RPMI7951 (cell line): Measurements from ENCODE around the gene POTEG. TPM values are rescaled to one million over a fixed set of nuclear protein-coding genes. Genes with fewer than 3 reads are reported as not detected.
"Not testable (repeated sequence)": the region's sequence is repeated elsewhere in the genome, so short reads cannot be mapped to it uniquely, and the experiment has no call there.

Experiments used
- DNase-seq: peaks from one replicate; pipeline ENCODE4 v3.0.0-alpha.2; 2012; ENCODE audit warnings: low read depth
- total RNA-seq: library from RNA; depleted of rRNA; stranded (reverse); fragments of >200 nt; shearing (Covaris generic); gene quantifications from 2 replicates; pipeline ENCODE4 v1.2.3, GENCODE V29; 2014

Gene POTEG
- total RNA-seq, 1 experiment from 2014 or later: not detected

DNA sequence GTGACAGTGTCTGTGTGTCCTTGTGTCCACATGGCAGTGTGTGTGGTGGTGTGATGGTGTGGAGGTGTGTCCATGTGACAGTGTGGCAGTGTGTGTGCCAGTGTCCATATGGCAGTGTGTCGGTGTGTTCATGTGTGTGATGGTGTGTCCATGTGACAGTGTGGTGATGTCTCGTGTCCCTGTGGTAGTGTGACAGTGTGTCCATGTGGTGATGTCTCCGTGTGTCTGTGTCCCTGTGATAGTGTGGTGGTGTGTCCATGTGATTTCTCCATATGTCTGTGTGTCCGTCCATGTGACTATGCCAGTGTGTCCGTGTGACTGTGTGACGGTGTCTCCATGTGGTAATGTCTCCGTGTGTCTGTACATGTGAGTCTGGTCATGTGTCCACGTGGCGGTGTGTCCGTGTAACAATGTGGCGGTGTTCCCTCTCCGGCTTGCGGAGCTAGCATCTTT, 59.7 kb downstream of the POTEG start:
- DNase-seq: peak; percentile 8

DNA sequence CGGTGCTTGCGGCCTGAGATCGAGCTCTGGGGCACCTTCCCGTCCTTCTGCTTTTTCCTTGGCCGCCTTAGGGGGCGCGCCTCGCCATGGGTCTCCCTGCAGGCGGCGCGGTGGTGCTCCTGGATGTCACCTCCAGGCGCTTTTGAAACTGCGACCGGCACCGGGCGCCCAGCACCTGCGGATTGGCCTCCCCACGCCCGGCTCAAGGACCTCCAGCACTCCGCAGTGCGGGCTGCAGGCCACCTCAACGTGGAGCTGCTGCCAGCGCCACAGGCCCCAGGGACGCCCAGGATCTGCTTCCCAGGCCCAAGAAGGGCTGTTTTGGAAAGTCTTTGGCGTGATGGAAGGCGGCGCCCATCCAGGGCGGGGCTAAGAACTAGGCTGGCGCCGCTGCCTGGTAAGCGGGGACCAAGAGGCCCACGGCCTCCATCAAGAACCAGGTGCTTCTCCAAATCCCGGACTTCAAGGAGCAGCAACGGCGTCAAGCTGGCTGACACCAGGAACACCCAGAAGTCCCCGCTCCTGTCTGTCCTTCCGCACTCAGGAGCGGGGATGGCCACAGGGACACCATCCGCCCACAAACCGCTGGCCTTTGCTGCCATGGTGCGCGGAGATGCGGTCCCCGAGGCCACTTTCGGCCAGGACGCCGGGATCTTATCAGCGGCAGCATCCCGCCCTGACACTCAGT, 61.2 kb downstream of the POTEG start:
- DNase-seq: peak; percentile 29

DNA sequence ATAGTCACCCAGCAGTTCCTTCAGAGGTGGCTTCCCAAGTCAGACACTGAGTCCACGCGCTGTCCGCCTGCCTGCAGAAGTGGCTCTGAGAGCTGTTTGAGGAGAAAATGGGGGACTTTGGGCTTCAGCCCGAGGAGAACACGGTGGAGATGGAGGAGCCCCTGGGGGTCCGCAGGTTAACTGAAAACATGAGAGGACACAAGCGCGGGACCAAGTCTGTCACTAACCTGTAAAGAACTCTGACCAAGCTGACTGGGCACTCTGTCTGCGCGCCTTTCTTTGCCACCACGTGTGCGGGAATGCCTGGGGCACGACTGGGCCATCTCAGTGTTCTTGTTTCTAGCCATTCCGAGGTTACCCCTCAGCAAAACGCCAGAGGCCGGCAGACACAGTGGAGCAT, 62.4 kb downstream of the POTEG start:
- not testable (repeated sequence) for DNase-seq

DNA sequence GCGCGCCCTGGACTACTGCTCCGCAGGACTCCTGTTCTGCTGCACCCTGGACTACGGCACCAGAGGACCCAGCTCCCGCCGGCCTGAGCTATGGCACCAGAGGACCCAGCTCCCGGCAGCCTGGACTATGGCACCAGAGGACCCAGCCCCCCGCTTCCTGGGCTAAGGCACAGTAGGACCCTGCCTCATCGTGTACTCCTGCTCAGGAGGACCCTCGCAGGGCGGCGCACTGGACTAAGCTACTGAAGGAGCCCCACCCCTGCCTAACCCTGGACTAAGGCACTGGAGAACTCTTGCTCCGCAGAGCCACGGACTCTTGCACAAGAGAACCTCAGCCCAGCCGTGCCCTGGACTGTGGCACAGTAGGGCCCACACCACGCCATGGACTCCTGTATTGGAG, 71.3 kb downstream of the POTEG start:
- not testable (repeated sequence) for DNase-seq

DNA sequence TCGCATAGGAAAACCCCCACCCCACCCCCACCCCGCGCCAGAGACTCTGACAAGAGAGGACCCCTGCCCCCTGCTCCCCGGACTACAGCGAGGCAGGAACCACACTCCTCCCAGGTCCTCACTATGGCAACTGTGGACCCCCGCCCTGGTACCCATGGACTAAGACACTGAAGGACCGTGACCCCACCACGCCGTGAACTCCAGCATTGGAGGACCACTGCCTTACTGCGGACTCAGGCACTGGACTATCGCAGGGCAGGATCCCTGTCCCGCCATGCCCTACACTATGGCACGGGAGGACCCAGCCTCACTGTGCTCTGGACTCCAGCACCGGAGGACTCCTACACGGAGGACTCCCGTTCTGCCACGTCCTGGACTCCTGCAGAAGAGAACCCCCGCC, 71.8 kb downstream of the POTEG start:
- not testable (repeated sequence) for DNase-seq

DNA sequence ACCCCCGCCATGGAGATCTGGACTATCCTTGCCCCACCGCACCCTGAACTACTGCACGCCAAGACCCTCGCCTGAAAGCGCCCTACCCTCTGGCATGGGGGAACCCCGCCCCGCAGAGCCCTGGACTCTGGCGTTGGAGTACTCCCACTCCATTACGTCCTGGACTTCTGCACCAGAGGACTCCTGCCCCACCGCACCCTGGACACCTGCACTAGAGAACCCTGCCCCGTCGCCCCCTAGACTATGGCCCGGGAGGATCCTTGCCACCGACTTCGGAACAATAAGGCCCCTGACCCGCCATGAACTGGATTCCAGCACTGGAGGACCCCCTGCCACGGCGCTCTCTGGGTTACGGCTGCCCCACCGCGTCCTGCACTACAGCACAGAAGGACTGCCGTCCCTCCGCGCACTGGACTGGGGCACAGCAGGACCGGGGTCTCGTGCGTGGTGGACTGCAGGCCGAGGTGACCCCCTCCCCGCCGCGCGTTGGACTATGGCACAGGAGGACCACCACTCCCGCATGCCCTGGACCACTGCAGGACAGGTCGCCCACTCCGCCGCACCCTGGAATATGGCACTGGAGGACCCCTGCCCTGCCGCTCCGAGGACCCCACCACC, 72.4 kb downstream of the POTEG start:
- DNase-seq: not testable (repeated sequence)

DNA sequence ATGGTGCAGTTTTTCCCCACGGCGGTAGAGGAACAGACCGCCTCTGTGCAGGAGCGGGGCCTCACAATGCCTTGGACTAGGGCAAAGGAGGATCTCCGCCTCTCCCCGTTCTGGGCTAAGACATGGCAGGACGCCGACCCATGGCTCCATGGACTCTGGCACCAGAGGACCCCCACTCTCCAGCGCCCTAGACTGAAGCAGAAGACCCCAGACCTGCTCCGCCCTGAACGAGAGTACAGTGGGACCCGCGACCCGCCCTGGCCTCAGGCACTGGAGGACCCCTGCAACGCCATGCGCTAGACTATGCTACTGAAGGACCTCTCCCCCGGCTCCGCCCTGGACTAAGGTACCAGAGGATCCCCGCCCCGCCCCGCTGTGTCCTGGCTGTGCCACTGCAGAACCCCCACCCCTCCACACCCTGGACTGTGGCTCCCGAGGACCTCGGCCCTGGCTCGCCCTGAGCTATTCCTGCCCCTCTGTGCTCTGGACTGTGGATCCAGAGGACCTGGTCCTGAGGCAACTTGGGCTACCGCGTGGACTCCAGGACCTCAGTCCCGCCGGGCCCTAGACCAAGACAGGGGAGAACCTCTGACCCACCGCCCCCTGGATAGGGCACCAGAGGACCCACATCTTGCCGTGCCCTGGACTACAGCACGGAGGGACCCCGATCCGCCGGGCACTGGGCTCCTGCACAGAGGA, 73.1 kb downstream of the POTEG start:
- not testable (repeated sequence) for DNase-seq
